Stimulated activated CD4-positive, alpha-beta T cell treated with anti-CD3 and anti-CD28 coated beads, Interleukin-15, amount 100 ng/mL, for 1 hour (primary cell): ENCODE data around the gene RNF2.

Experiments
- DNase-seq, 2 donors: peaks; one replicate each; pipeline ENCODE4 v3.0.0-alpha.2; 2020; ENCODE audit warnings: low read depth in 1 of 2, low spot score in 1 of 2

The RNF2 gene

DNA sequence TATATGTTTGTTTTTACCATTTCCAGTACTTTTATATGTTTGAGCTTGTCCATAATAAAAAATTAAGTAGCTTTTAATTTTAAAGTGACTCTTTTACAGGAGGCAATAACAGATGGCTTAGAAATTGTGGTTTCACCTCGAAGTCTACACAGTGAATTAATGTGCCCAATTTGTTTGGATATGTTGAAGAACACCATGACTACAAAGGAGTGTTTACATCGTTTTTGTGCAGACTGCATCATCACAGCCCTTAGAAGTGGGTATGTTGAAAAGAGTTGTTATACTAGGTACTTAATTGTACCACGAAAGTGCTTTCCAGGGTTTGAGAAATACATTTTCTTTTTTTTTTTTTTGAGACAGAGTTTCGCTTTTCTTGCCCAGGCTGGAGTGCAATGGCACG, 46.1 kb downstream of the RNF2 start:
- DNase-seq = no peak

DNA sequence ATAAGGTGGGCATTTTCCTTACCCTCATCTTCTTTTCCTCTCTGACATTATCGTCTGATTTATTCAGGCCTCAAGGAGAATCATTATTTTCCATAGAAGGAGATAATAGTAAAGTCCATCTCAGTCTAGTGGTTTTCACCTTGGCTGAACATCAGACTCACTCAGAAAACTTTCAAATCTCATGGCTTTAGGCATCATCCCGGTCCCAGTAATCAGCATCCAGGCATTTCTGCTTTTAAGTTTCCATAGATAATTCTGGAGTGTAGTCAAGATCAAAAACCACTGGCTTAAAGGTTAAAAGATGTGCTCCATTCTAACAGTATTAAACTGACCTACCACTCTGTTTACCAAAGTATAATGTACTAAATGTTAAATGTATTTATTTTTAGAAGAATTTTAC, 49.4 kb downstream of the RNF2 start:
- DNase-seq = no peak

DNA sequence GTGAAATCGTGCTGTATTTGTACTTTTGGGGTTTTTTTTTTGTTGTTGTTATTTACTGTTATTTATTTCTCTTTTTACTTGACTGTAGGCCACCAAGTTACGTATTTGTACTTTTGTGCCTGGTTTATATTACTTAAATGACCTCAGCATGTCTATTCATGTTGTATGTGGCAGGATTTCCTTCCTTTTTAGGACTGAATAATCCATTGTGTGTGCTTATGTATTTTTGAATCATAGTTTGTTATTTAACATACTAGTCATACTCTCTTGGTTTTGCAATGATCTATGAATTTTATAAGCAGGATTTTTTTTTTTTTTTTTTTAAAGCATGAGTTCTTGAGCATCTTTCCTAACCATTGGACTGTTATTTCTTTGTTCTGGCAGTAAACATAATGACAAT, 51.2 kb downstream of the RNF2 start:
- DNase-seq = no peak

DNA sequence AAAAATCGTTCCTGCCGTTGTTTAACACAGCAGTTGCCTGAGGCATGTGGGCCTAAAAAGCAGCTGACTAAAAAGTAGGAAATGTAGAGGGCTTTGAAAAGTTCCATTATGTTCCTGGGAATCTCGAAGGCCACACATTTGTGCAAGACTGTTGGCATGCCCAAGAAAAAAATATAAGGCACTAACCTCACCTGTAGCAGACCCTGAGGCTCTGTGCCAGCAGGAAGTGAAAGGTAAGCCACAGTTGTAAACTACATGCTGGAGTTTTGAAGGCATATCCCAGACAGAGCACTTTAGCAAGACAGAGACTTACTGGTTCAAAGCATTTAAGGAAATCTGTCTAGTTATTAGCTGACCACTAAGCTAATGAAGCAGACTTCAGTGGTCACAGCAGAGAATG, 58.7 kb downstream of the RNF2 start:
- no peak for DNase-seq

DNA sequence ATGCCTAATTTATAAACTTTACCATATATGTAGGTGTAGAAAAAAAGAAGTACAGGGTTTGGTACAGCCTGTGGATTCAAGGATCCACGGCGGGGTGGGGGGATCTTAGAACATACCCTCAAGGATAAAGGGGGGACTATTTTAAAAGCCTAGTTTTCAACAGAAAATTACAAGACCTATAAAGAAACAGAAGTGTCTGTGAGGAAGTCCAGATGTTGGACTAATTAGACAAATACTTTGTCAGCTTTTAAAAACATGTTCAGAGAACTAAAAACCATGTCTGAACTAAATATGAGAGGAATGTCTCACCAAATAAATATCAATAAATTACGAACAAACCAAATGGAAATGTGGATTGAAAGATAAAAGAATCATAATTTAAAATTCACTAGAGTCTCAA, 59.8 kb downstream of the RNF2 start:
- no peak for DNase-seq

DNA sequence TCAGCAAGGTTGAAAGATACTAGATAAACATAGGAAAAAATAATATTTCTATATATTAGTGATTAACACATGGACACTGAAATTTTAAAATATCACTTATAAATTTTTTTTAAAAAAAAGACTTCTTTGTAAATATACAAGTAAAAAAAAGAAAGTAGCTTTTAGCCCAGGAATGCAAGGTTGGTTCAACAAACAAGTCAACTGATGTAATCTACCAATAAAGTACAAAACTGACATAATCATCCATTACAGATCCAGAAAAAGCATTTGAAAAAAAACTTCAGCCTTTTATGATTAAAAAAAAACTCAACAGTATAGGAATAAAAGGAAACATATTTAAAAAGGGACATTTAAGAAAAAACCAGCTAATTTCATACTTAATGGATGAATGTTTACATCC, 63.0 kb downstream of the RNF2 start:
- DNase-seq = no peak

DNA sequence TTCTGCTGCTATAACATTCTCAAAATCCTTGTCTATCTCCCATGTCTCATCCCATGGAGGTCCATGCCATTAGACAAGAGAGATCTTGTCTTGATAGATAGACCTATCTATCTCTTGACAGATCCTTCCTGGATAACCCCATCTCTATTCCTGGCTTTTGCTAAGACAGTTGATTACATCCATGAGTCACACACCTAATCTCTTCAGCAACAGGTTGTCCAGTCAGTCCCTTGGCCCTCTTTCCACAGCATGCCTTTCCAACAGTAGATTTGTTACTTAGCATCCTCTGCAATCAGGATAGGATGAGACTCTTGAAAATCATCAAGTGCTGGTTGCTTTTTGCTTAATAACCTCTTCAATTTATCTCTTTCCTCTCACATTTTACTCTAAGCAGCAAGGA, 64.8 kb downstream of the RNF2 start:
- DNase-seq = no peak

DNA sequence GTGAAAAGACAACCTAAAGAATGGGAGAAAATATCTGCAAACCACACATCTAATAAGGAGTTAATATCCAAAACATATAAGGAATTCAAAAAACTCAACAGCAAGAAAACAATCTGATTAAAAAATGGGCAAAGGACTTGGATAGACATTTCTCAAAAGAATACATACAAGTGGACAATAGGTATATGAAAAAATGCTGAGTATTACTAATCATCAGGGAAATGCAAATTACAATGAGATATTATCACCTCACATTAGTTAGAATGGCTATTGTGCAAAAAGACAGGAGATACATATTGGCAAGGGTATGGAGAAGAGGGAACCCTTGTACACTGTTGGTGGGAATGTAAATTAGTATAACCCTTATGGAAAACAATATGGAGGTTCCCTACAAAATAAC, 66.5 kb downstream of the RNF2 start:
- DNase-seq = no peak

DNA sequence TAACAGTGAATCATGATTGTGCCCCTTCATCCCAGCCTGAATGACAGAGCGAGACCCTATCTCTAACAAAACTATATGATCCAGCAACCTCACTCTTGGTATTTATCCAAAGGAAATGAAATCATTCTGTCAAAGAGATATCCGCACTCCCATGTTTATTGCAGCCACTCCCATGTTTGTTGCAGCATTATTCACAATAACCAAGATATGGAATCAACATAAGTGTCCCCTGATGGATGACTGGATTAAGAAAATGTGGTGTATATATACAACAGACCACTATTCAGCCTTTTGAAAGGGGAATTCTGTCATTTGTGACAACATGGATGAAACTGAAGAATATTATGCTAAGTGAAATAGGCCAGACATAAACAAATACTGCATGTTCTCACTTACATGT, 67.0 kb downstream of the RNF2 start:
- DNase-seq = no peak

DNA sequence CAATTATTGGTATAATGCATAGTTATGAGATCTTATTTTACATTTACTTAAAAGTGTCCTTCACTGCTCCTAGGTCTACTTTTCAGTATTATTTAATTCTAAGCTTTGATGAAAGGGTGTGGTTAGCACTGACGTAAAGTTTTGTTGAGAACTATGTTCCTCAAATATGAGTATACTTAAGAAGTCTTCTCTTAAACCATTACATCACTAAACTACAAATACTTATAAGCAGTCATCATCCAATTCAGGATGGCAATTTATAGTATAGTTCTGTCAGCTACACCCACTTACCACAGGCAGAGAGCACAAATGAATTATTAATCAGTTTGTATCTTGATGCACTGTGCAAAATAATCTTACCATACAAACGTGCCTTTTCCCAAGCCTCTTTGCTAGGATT, 84.3 kb downstream of the RNF2 start:
- DNase-seq = no peak

DNA sequence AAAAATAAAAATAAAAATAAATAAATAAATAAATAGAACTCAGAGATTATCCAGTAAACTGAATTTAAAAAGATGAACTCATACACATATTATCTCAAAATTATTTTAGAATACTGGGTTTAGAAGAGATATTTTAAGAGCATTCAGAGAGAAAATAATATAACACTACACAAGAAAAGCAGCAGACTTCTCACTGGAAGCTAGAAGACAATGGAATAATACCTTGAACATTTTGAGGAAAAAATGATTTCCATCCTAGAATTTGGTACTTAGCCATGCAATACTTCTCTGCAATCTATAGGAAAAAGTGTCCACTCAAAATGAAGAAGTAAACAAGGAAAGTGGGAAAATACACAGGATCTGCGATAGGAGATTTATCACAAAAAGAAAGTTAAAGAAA, 87.2 kb downstream of the RNF2 start:
- DNase-seq = no peak

DNA sequence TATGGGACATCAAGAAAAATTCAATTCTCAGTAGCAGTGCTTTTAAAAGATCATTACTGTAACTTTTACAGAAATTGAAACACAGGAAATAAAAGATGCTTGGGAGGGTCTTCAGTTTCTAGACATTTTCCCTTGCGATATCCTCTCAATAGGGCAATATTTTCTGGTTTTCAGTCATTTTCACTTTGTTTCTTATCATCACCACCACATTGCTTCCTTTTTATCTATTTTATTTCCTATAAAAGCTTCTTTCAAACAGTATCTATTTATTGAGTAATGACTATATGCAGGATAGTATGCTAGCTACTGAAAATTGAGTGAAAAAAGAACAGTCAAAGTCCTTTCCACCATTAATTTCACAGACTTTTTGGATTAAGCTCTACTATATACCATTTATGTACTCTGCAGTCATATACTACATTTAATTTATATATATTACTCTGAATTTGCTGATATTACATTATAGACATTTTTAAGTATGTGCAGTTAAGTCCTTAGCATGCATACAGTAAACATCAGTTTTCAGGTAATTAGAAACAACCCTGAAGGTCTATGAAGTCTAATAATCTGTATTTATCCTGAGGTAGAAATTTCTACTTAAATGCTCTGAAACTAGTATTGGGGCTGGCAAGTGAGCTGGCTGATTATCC, 92.7 kb downstream of the RNF2 start:
- no peak for DNase-seq

DNA sequence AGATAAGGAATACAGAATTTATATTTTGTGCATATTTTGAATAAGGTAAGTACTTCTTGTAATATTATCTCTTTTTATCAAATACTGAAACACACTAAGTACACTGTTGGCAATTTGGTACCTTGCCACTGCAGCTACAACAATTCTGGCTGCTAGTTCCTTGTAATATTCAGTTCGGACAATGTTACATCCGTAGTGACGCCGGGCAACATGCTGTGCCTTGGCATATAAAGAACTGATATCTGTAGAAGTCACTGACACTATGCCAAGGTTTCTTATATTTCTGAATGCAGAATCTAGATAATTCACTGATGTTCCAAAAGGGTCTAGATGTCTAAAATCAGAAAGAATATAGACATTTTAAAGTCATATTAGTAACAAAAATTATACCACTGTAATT, 93.9 kb downstream of the RNF2 start:
- DNase-seq = no peak

DNA sequence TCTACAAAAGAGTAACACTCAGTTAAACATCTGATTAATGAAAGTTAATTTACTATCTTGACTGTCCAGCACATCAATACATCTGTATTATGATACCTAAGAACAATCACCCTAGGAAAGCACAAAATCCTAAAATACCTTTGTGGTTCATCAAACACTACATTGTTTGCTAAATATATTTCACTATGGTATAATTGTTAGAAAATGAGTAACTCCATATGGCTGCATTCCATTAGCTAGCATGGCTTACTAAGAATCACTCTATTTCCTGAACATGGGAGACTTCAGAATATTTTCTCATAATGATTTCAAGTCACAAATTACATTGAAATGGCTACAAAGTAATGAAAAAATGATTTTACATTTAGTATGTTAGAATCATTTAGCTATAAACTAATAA, 98.9 kb downstream of the RNF2 start:
- no peak for DNase-seq

DNA sequence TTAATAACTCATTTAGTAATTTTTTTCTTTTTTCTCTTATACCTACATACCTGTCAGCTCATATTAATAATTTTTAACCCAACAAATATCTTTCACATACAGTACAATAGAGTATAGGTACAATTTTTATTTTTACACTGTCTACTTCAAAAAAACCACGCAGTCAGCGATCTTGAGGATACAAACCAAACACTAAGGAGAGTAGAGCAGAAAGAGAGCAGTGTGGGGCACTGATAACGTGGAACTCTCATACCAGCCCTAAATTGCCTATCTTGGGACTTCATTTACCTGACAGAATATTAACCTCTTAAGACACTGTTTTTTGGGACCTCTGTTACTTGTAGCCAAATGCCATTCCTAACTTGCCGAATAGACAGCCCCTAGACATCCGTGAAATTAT, 105.9 kb downstream of the RNF2 start:
- DNase-seq = no peak
